Retina (tissue), 1 donor: ENCODE results near the gene OR4C13.
"Not testable (repeated sequence)": the region's sequence is repeated elsewhere in the genome, so short reads cannot be mapped to it uniquely, and the experiment has no call there.

ENCODE experiments used
- DNase-seq: peaks from one replicate; pipeline ENCODE4 v3.0.0-alpha.2; 2016

The OR4C13 gene

DNA sequence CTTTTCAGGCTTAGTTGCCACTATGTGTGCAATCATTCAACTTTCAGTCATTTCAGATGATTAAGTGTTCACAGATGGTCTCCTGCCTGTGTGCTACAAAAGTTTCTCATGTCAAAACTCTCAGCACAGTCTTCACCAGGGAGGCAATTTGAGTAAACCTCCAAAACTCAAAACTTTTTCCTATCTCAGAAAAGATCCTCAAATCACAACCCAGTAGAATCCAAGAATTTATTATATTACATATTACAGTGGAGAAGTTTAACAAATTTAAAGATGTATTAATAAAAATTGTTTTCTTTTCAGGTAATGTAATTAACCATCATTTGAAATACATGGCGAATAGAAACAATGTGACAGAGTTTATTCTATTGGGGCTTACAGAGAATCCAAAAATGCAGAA is at the start of gene OR4C13:
Gene OR4C13 (plus strand): TSS at position 301 of the 400 bp plus-strand sequence. CDS start 32 bp downstream, at position 333.
- DNase-seq = no peak

DNA sequence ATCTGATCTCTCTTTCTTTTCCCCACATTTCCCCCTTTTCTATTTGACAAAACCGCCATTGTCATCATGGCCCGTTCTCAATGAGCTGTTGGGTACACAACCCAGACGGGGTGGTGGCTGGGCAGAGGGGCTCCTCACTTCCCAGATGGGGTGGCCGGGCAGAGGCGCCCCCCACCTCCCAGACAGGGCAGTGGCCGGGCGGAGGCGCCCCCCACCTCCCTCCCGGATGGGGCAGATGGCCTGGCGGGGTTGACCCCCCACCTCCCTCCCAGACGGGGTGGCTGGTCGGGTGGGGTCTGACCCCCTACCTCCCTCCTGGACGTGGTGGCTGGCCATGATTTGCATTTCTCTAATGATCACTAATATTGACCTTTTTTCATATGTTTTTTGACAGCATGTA is 40.7 kb upstream of the OR4C13 start:
- not testable (repeated sequence) for DNase-seq

DNA sequence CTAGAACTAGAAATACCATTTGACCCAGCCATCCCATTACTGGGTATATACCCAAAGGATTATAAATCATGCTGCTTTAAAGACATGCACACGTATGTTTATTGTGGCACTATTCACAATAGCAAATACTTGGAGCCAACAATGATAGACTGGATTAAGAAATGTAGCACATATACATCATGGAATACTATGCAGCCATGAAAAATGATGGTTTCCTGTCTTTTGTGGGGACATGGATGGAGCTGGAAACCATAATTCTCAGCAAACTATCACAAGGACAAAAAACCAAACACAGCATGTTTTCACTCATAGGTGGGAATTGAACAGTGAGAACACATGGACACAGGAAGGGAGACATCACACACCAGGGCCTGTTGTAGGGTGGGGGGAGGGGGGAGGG is 3.5 kb upstream of the OR4C13 start:
- not testable (repeated sequence) for DNase-seq

DNA sequence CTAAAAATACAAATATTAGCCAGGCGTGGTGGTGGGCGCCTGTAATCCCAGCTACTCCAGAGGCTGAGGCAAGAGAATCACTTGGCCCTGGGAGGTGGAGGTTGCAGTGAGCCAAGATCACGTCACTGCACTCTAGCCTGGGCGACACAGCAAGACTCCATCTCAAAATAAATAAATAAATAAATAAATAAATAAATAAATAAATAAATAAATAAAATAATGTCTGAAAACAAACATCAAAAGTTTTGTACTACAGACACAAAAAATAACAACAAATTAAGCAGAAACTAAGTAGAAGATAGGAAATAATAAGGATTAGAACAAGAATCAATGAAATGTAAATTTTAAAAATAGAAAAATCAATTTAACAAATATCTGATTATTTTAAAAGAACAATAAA is 21.2 kb downstream of the OR4C13 start:
- DNase-seq = not testable (repeated sequence)

DNA sequence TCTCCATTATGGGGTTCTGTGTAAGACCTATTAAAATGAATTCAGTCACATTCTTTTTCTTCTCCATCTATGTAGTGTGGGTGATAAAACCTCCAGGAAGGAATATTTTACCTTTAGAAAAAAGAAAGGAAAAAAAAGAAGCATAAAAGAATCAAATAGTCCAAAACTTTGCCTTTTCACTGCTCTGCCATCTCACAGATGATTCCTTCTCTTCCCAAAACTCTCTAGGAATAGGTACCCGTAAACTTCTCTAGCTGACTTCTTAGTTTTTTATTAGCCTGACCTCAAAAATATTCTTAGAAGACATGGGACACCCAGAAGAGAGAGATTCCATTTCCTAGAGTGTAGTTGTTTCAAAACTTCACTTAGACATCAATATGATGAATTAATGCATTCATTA is 30.2 kb downstream of the OR4C13 start, which contains the start of gene OR4C12:
Gene OR4C12 (minus strand): TSS at position 101 of the 400 bp plus-strand sequence. CDS start 34 bp downstream, at position 67.
- not testable (repeated sequence) for DNase-seq

DNA sequence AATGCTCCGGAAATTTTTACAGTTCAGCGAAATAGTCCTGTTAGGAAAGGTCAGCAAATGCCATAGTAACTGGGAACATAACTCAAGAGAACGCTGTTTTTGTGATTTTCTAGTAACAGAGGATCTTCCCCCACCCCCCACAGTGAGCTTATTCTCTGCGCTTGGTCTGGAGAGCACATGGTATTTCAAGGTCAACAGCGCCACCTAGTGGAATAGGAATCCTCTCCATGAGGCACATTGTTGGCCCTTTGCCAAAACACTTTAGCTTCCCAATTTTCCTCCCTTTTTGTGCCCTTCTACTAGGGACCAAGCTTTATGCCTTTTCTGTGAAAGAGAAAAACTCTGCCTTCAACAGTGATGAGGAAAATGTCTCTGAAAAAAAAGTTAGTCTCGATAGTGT is 43.4 kb downstream of the OR4C13 start:
- no peak for DNase-seq
